Measurements from ENCODE around the gene ERAL1.
"Not testable (repeated sequence)": the region's sequence is repeated elsewhere in the genome, so short reads cannot be mapped to it uniquely, and the experiment has no call there.

The ERAL1 gene

GRCh38 chr17:28880572-28880945 lies 25.7 kb downstream of the ERAL1 start:
- FAIRE-seq, result no peak

- FAIRE-seq, result no peak
Observed at GRCh38 chr17:28881533-28882056, 26.8 kb downstream of the ERAL1 start.

DNA sequence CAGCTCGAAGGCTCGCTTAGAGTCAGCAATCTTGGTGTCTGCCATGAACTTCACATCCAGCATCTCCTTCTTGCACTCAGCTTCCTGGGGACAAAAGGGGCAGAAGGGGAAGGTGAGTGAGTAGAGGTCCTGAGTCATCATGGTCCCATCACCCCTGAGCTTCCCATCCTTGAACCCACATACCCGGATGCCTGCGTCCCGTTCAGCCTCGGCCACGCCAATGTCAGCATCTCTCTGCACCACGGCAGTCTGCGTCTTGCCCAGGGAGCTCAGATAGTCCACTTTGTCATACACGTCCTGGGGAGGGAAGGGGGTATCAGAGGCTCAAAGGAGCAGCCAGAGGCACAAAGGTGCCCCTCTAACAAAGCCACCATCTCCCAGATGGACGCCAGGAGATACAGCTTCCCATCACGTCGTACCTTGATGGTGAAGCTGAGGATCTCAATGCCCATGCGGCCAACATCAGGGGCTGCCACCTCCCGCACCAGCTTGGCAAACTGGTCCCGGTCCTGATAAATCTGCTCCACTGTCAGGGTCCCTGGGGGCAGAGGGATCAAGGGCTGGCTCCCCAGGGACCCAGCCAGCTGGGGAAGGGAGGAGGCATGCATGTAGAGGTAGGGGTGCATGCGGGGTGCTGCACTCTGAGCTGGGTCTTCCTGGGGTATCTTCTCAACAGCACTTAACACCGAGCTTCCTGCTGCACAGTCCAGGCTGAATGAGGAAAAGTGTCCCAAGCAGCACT lies 27.5 kb downstream of the ERAL1 start:
- FAIRE-seq, result no peak

DNA sequence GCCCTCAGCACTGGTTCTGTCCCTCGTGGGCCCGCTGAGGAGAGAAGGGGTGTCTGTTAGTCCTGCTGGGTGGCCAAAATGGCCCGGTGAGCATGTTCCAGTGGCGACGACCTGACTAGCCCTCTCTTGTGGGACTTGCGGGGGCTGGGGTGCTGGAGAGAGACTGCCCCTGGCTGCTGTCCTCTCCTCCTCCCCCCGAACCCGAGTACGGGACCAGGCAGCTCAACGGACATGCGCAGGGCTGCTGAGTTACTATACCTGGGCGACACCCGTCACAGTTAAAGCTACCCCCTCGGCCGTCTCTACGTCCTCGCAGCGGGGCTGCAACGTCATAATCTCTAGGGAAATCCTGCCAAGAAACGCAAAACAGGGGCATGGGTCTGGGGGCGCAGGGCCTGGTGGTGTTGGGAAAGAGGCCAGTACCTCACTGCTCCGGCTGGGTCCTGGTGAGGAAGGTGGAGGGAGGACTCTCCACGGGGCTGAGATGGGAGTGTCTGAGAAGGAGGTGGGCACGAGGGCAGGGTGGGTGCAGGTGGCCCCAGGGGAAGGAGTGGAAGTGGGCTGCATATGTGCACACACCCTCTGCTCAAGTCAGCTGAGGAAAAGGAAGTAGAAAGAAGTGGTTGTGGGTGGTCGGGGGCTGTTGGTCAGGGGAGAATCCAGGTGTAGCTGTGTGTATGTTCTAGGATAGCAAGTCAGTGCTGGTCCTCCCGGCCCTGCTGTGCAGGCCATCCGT lies 29.3 kb downstream of the ERAL1 start:
- FAIRE-seq, result no peak

DNA sequence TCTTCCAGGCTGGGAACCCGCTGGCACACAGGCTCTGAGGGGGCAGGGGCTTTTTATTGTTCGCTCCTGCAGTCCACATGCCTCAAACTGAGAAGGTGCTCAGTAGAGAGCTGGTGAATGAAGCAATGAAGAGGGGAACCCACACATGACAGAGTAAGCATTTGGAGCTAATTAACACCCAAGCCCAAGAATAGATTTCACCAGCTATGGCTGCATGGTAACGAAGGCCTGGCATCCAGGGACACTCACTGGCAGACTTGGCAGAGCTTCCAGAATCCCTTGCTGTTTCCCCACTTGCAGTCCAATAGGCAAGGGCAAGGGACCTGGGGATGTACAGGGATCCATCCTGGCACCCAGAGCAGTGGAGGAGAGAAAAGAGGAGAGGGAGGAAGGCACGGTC lies 30.5 kb downstream of the ERAL1 start:
- FAIRE-seq, result no peak

DNA sequence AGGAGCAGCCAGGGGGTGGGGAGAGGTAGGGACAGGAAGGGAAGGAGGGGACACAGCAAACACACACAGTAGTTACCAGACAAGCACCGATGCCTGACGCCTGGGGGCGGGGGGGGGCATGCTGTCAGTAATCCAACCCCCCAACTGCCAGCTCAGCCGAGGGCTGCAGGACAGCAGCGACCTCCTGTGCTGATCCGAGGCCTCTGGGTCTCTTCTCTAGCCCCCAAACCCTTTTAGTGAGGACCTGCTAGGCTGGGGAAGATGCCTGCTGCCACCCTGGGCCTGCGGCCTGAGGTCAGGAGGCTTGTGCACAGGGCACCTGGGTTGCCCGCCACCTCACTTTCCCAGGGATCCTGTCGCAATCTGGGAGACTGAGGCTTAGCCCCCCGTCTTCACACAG lies 31.1 kb downstream of the ERAL1 start:
- FAIRE-seq, result no peak

GRCh38 chr17:28887871-28888471 lies 33.2 kb downstream of the ERAL1 start:
- FAIRE-seq, result no peak

DNA sequence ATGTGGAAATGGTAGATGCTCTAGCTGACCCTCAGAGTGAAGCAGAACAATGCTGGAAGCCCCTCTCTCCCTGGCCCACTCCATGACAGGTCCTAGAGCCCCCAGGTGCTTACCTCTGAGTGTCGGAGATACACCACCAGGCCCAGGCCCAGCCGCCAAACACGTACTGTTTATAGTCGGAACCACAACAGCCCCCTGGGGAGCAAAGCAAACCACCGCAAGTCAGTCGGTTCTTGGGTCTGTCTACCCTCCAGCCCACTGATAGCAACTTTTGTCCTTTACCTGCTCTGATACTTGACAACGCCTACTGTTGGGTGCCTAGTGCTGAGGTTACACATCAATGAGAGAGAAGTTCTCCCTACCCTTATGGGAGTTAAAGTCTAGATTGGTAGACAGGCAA lies 34.0 kb downstream of the ERAL1 start:
- no peak for FAIRE-seq

DNA sequence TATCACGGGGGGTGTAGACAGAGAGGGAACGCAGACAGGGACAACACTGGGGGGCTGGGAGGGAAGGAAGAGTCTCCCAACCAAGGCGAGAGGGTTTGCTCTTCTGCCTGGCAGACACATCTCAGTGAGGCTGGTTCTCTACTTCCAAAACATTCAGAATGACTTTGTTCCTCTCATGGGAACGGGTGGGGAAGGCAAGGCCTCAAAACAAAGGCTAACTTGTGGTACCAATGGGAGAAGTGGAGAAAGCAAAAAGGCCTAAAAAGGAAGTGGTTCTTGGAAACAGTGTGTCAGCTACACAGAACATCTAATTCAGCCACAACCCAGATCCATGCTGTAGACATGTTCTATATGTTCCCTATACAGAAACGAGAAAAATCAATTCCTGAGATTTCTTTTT lies 35.2 kb downstream of the ERAL1 start:
- no peak for FAIRE-seq

- no peak for FAIRE-seq
Observed at GRCh38 chr17:28891201-28891600, 36.4 kb downstream of the ERAL1 start.

DNA sequence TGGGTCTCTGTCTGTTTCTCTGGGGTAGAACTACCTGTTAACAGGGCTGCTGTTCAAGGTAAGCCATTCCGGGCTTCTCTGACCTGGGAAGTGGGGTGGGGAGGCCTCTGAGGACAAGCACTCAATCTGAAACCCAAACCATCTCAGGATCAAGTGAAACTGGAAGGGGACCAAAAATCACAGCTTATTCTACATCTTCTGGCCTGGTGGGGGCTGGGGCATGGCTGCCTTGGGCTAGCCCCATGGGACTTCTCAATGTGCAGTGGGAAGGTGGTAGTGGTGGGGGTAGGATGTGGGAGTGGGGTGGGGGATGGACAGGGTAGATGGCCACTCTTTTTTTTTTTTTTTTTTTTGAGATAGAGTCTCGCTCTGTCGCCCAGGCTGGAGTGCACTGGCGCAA lies 37.2 kb downstream of the ERAL1 start:
- no peak for FAIRE-seq

DNA sequence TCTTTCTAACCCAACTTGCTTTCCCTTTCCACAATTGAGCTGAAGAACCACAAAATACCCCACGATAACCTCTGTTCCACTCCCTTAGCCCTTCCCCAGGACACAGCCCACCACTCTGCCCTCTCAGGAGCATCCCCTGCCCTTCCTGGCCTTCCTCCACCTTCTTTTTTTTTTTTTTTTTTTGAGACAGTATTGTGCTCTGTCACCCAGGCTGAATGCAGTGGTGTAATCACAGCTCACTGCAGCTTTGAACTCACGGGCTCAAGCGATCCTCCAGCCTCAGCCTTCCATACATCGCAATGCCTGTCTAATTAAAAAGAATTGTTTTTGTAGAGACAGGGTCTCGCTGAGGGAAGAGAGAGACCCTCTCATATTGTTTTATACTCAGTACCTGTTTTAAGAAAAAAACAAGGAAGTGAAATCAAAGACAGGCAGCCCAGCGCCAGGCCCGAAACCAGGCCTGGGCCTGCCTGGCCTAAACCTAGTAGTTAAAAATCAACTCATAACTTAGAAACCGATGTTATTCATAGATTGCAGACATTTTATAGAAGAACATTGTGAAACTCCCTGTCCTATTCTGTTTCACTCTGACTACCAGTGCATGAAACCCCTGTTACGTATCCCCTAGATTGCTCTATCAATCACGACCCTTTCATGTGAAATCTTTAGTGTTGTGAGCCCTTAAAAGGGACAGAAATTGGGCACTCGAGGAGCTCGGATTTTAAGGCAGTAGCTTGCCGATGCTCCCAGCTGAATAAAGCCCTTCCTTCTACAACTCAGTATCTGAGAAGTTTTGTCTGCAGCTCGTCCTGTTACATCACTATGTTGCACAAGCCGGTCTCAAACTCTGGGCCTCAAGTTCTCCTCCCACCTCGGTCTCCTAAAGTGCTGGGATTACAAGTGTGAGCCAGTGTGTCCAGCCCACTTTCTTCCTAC lies 38.7 kb downstream of the ERAL1 start:
- not testable (repeated sequence) for FAIRE-seq

GRCh38 chr17:28895794-28896447 lies 41.1 kb downstream of the ERAL1 start:
- FAIRE-seq, result no peak

GRCh38 chr17:28896491-28896883 lies 41.7 kb downstream of the ERAL1 start:
- no peak for FAIRE-seq

GRCh38 chr17:28896884-28897768 lies 42.3 kb downstream of the ERAL1 start, which contains the start of gene FLOT2:
Gene FLOT2 (minus strand): TSS chr17:28897733. CDS start chr17:28897574, 159 bp downstream.
- FAIRE-seq, result no peak

DNA sequence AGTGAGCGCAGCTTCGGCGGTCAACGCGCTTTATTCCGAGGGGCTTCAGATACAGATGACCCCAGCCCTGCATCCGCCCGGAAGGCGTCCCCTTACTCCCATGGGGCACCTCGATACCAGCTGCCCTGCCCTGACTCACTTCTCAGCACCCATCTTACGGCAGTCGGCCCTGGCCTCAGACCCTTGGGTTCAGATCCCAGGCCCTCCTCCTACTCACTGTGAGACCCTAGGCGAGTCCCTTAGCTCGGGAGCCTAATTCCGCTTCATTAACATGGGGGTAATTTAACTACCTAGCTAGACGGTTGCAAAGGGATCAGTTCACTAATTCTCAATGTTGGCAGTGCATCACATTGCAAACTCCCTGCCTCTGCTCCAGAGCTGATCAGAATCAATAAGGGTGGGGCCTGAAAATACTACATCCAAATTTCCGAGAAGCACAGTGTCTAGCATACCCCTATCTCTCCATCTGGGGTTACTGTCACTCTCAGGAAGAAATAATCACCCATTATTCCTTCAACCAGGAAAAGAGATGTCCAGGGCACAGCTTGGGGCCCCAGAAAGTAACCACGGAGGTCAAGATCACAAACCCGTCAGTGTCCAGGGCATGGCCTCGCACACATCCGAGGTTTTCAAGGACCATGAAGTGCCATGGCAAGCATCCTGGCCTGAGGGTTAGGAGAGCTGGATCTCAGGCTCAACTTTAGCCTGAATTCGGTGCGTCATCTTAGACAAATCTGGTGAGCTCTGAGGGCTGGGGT lies 43.1 kb downstream of the ERAL1 start:
- no peak for FAIRE-seq

- FAIRE-seq, result no peak
Observed at GRCh38 chr17:28898527-28898955, 43.7 kb downstream of the ERAL1 start.

DNA sequence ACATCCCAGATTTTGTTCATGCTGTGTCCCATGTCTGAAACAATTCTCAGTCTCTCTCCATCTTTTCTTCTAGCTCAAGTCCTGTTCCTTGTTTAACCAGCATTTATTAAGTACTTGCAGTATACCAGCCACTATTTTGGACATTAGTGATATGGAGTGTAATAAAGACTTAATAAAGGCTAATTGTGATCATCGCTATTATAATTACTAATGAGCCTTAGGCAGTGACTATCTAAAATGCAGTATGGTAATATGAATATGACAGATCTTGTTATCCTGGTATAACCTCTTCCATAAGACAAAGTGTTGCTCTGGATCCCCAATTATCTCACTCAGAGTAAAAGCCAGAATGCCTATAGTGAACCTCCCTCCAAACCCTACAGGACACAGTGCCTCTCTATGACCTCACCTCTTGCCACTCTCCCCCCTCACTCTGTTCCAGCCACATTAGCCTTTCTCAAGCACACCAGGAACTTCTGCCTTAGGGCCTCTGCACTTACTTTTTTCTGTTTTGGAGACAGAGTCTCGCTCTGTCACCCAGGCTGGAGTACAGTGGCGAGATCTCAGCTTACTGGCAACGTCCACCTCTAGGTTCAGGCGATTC lies 44.5 kb downstream of the ERAL1 start:
- FAIRE-seq, result no peak

DNA sequence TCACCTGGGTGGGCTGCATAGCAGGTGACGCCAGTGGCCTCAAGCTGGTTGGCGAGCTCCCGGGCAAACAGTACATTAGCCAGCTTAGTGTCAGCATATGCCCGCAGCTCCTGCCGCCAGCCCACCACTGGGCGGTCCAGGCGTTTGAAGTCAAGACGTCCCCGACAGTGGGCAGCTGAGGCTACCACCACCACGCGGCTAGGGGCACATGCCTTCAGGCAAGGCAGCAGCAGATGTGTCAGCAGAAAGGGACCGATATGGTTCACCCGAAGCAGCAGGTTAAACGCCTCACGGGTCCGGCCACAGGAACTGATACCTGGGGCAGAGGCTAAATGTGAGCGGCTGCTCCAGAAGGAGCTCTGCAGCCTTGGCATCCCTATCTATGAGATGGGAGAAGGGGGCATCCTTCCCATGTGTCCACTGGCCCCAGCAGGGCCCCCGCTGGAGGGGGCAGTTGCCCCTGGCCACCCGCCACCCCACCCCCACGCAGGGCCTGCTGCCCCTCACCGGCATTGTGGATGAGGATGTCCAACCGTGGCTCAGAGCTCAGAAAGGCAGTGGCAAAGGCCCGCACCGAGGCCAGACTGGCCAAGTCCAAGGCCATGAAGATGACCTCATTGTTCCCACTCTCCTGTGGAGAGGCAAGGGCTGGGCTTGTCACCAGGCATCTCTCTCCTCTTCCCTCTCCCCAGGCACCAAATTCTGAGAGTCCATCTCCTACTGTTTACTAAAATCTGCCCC lies 46.3 kb downstream of the ERAL1 start:
- no peak for FAIRE-seq

Data from G401.6 (cell line).